Progenitor cell of endocrine pancreas (in vitro differentiated cells): ENCODE data around the gene GUCD1. TPM values are rescaled to one million over a fixed set of nuclear protein-coding genes. Genes with fewer than 3 reads are reported as not detected.
"Not testable (repeated sequence)": the region's sequence is repeated elsewhere in the genome, so short reads cannot be mapped to it uniquely, and the experiment has no call there.

Source experiments
- DNase-seq: peaks from one replicate; pipeline ENCODE4 v3.0.0; 2021; ENCODE audit warnings: low spot score; ENCODE audit not compliant: unreplicated experiment
- H3K27ac Mint-ChIP-seq: 2 replicates; pipeline ENCODE4 v1.8.0; 2021; ENCODE audit warnings: mild to moderate bottlenecking, moderate library complexity, mixed read lengths
- H3K27me3 Mint-ChIP-seq: 2 replicates; pipeline ENCODE4 v1.8.0; 2021; ENCODE audit warnings: mixed read lengths
- H3K36me3 Mint-ChIP-seq: 2 replicates; pipeline ENCODE4 v1.8.0; 2022; ENCODE audit warnings: mixed read lengths; ENCODE audit not compliant: insufficient read depth
- H3K4me1 Mint-ChIP-seq: 2 replicates; pipeline ENCODE4 v1.8.0; 2021; ENCODE audit warnings: low read depth, mixed read lengths
- H3K4me3 Mint-ChIP-seq: 2 replicates; pipeline ENCODE4 v1.8.0; 2021; ENCODE audit warnings: low read depth, mild to moderate bottlenecking, moderate library complexity, mixed read lengths
- H3K9me3 Mint-ChIP-seq: 2 replicates; pipeline ENCODE4 v1.8.0; 2021; ENCODE audit warnings: low read depth, mixed read lengths
- long read RNA-seq: library from polyadenylated mRNA; unstranded; transcript quantifications from one replicate; pipeline ENCODE4 v2.0.0, GENCODE V29; 2020
- total RNA-seq: library from RNA; stranded (reverse); gene quantifications from 2 replicates; pipeline ENCODE4 v1.2.1, GENCODE V29; 2021
- TF ChIP-seq, protein P1 (sequence below): fragments of 200-600 bp; sonication (generic); IDR thresholded peaks from one replicate; pipeline ENCODE4 v1.5.0; 2021; ENCODE audit warnings: antibody characterized with exemption, mild to moderate bottlenecking; ENCODE audit not compliant: unreplicated experiment

GUCD1 gene
- total RNA-seq, result 62.0 and 67.5 TPM in 2 replicates
- long read RNA-seq, partial matches to known transcripts, result 1 of 15 reads
- long read RNA-seq, other reads (novel, unspliced or antisense), result 8 of 15 reads

DNA sequence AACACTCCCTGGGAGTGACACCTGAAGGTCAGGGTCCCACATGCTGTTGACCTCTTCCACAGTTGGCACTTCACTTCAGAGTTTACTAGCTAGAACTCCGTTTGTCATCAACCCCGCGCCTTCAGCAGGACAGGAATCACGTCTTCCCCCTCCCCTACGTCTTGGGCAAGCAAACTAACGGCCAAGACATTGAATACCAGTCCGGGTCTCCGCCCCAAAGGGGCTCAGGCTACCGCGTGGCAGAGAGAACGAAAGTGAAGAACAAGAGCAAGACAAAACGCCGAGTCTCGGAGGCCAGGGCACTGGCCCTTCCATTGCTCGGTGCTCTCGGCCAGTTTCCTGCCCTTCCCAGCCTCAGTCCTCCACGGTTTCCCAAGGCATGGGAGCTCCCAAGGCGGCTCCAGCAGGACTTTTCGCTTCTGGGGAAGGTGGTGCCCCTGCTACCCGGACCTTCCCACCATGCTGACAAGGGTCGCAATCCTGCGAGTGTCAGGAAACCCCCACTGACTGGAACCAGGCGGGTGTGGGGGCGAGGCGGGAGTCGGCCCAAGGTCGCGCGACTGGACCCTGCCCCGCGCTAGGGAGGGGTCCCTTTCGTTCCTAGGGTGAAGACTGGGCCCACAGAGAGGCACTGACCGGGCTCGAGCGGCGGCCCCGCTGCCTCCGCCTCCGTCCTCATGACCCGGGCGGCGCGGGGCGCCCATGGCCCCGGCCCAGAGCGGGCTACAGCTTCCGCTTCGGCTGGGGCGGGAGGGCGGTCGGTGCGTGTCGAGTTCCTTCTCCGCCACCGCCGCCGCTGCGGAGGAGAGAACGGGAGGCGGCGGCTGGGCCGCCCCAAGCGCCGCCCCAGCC is at the start of gene GUCD1:
Gene GUCD1, minus strand, starts transcription at position 826 of the 852 bp plus-strand sequence. Its CDS starts 147 bp downstream, at position 679.
- H3K27ac Mint-ChIP-seq, result peak within 1 kb of the TSS; percentile 96
- TF ChIP-seq, protein P1, sequence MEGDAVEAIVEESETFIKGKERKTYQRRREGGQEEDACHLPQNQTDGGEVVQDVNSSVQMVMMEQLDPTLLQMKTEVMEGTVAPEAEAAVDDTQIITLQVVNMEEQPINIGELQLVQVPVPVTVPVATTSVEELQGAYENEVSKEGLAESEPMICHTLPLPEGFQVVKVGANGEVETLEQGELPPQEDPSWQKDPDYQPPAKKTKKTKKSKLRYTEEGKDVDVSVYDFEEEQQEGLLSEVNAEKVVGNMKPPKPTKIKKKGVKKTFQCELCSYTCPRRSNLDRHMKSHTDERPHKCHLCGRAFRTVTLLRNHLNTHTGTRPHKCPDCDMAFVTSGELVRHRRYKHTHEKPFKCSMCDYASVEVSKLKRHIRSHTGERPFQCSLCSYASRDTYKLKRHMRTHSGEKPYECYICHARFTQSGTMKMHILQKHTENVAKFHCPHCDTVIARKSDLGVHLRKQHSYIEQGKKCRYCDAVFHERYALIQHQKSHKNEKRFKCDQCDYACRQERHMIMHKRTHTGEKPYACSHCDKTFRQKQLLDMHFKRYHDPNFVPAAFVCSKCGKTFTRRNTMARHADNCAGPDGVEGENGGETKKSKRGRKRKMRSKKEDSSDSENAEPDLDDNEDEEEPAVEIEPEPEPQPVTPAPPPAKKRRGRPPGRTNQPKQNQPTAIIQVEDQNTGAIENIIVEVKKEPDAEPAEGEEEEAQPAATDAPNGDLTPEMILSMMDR, result no peak
- H3K4me1 Mint-ChIP-seq, result peaks cover 30% of the 10 kb centered on the region
- peaks cover 8% of the 10 kb centered on the region for H3K36me3 Mint-ChIP-seq
- no peaks in the 10 kb centered on the region for H3K9me3 Mint-ChIP-seq
- peak within 1 kb of the TSS; percentile 99 for H3K4me3 Mint-ChIP-seq
- no peak for DNase-seq
- no peaks in the 10 kb centered on the region for H3K27me3 Mint-ChIP-seq

DNA sequence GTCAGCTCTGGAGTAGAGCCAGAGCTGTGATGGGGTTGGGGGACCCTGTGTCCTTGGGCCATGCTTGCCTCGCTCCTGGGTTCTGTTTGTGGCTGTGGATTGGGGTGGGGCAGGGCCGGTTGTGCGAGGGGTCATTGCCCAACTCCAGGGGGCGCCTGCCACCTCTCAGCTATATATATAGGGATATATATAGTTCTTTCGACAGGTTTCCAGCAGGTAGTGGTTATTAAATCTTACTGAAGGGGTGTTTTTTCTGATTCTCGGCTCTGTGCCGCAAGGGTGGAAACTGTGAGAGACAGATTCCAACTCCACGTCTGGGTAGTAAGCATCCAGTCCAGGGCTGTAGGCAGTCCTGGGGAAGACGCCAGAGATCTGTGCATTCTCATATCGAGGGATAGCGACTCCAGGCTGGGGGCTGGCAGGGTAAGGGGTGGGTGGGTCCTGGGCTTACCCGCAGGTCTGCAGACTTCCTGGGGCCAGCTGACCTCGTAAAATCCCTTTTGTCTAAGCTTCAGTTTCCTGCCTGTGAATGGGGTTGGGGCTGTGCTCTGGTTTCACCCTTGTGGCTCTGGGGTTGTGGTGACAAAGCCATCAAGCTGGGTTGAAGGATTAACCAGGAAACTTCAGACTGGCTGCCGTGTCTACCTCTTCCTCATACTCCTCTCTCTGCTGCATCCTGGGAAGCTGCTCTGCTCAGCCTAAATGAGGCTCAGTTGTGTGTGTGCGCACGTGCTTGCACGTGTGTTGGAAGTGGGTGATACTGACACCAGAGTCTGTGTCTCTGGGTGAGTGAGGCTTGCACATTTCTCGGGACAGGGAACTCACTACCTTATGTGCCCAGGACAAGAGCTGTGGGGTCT is 49.1 kb upstream of the GUCD1 start:
- H3K4me3 Mint-ChIP-seq, result peak overlapping the region; percentile 67
- TF ChIP-seq, protein P1, result peak; percentile 46
- DNase-seq, H3K9me3 Mint-ChIP-seq, H3K36me3 Mint-ChIP-seq, H3K27me3 Mint-ChIP-seq: not testable (repeated sequence)
- peaks cover 12% of the 10 kb centered on the region for H3K4me1 Mint-ChIP-seq
- peak overlapping the region; percentile 56 for H3K27ac Mint-ChIP-seq

DNA sequence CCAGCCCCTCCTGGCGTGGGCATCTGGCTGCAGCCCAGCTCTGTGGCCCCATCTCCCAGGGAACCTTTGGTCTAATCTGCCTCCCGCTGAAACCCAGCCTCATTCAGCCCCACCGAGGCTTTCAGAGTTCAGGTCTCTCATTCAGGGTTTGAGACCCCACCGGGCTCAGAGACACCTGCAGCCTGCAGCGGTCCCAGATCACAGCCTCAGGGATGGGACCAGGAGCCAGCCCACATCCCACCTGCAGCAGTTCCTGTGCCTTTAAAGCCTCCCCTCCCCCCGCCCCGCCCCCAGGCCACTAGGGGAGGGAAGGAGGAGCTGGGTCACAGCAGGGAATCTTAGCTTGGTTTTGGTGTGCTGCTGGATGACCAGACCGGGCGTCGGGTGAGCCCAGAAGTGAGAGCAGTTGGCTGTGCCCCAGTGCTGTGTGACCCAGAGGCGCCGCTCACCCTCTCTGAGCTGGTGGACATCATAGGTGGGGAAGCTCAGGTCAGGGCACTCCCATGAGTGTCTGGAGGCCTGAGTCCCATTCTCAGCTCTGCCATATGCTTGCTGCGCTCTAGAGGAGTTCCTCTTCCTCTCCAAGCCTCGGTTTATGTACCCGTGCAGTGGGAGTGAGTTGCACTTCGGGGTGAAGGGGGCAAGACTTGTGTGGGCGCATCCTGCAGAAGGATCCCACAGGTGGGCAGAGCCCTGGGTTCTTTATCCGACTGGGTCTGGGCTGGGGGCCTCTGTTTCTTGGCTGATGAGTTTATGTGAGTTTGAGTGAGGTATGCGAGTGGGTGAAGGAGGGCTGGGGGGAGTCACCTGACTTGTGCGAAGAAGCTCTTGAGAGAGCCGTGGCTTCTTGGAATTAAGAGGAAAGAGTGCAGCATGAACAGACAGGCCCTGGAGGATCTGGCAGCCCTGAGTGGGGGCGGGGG is 48.2 kb upstream of the GUCD1 start, which contains the start of gene GGT1:
Gene GGT1, plus strand, starts transcription at position 347 of the 923 bp plus-strand sequence. CDS start 7,889 bp downstream, outside the sequence.
- peak within 1 kb of the TSS; percentile 56 for H3K27ac Mint-ChIP-seq
- H3K9me3 Mint-ChIP-seq, DNase-seq, H3K27me3 Mint-ChIP-seq, H3K36me3 Mint-ChIP-seq: not testable (repeated sequence)
- H3K4me1 Mint-ChIP-seq, result peaks cover 12% of the 10 kb centered on the region
- H3K4me3 Mint-ChIP-seq, result peak within 1 kb of the TSS; percentile 67

DNA sequence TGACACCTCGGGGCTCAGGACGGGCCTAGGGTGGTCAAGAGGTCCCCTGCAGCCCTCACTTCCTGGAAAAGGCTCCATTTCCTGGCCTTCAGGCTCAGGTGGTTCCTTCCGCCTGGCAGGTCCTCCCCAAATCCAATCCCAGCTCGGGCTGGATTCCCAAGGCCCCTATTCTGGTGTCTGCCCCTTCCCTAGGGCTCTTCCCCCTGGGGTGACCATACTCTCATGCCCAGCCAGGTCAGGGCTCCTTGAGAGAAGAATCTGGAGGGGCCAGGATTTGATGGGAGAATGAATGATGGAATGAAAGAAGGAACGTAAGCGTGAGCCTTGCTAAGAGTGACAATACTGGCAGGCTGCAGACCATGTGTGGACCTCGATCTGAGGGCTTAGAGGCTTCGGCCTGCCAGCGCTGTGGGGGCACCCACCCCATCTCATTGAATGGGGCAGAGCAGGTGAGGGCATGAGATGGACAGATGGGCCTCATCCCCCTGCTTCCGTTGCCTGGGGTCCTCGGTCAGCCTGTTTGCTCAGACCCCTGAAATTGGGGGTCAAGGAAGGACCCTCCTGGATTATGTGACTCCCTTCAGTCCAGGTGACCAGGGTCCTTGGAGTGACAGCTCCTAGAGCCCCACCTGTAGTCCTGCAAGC is 47.3 kb upstream of the GUCD1 start:
- H3K9me3 Mint-ChIP-seq, DNase-seq, H3K27me3 Mint-ChIP-seq, H3K27ac Mint-ChIP-seq, H3K36me3 Mint-ChIP-seq, H3K4me3 Mint-ChIP-seq: not testable (repeated sequence)
- H3K4me1 Mint-ChIP-seq, result peaks cover 12% of the 10 kb centered on the region

DNA sequence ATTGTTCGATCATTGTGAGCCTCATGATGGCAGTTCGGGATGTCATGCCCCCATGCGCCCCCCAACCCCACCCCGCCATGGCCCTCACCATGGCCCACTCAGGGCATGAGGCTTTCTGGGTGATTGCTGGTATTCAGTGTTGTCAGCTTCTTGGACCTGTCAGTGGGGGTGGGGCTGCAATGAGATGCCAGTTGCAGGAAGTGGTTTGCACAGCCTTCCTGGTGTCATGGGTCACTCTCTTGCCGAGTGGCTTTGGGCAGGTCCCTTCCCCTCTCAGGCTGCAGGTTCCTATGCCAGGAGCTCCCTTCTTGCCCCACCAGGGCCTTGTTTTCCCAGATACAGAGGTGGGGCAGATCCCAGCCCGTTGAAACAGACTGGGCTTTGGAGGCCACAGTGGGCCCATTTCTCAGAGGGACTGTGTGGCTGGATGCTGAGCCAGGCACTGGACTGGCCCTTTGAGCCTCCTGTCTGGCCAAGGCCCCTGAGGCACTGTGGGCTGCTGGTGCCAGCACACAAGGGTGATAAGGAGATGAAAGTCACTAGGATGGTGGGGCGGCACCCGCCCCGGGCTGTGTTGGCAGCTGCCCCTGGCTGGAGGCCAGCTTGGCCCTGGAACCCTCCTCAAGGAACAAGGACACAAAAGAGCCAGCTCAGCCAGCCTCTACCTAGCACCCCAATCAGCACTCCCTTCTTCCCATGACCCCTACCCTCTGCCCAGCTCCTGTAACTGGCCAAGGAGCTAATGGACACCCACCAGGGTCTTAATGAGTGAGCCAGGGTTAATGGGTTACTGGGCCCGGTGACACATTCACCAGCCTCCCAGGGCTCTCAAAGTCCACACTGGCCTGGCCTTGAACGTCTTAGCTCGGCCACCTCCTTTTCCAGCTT is 46.5 kb upstream of the GUCD1 start:
- Mint-ChIP-seq H3K9me3 (no peaks in the 10 kb centered on the region), H3K27ac (no peak overlapping the region), H3K4me1 (peaks cover 12% of the 10 kb centered on the region), H3K4me3 (no peak overlapping the region), H3K27me3 (no peaks in the 10 kb centered on the region), H3K36me3 (no peaks in the 10 kb centered on the region)
- DNase-seq, result no peak
- TF ChIP-seq, protein P1, result no peak

DNA sequence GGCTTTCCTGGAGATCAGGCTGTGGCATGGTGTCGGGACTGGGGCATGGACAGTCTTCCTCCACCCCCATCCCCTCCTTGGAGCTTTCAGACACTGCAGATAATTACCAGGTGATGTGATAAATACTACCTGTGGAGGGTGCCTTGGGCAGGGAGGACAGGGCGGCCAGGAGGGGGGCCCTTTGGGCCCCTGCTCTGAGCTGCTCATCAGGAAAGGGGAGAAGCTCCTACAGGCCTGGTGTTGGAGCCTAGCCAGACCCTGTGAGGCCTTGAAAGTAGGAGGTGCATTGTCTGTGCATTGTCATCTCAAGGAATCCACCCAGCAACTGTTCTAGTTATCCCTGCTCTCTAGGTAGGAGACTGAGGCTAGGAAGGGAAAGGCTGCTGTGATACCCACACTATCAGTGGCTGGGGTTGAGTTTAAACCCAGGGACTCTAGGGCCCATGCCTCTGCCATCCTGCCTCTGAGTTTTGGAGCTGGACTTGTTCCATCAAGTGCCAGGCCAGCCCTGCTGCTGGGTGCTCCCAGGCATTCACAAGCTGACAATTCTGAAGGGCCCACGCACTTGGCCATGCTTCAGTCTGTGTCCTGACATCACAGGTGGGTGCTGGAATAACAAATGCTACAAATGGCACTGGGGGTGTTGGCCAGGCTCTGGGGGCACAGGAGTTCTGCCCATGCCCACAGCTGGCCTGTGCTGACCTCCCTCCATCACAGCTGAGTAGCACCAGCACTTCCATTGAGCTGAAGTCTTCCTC is 45.2 kb upstream of the GUCD1 start:
- peaks cover 12% of the 10 kb centered on the region for H3K4me1 Mint-ChIP-seq
- not testable (repeated sequence) for H3K9me3 Mint-ChIP-seq, H3K36me3 Mint-ChIP-seq, DNase-seq, H3K4me3 Mint-ChIP-seq, H3K27me3 Mint-ChIP-seq, H3K27ac Mint-ChIP-seq
